IPS-20b (cell line): Measurements from ENCODE around the gene WIPF2.

Source experiments
- H3K27ac ChIP-seq: one replicate; pipeline ENCODE4 v1.5.1; 2013; ENCODE audit warnings: low read length
- H3K27me3 ChIP-seq: 2 replicates; pipeline ENCODE4 v1.6.1; 2013; ENCODE audit warnings: mild to moderate bottlenecking, low read length, inconsistent platforms; ENCODE audit not compliant: insufficient read depth
- H3K36me3 ChIP-seq: 2 replicates; pipeline ENCODE4 v1.6.1; 2013; ENCODE audit warnings: low read depth, mild to moderate bottlenecking, inconsistent platforms, low read length, moderate library complexity; ENCODE audit not compliant: insufficient read depth
- H3K4me1 ChIP-seq: 2 replicates; pipeline ENCODE4 v1.6.1; 2013; ENCODE audit warnings: mild to moderate bottlenecking, control low read depth, inconsistent platforms, low read length, moderate library complexity; ENCODE audit not compliant: insufficient read depth
- H3K4me3 ChIP-seq: 2 replicates; pipeline ENCODE4 v1.5.1; 2013; ENCODE audit warnings: mild to moderate bottlenecking, low read length, inconsistent platforms
- H3K9ac ChIP-seq: 2 replicates; pipeline ENCODE4 v1.6.1; 2013; ENCODE audit warnings: low read depth, mild to moderate bottlenecking, inconsistent platforms, low read length, moderate library complexity
- H3K9me3 ChIP-seq: 2 replicates; pipeline ENCODE4 v1.6.1; 2013; ENCODE audit warnings: mild to moderate bottlenecking, low read depth, low read length, inconsistent platforms; ENCODE audit not compliant: insufficient read depth

WIPF2 gene

DNA sequence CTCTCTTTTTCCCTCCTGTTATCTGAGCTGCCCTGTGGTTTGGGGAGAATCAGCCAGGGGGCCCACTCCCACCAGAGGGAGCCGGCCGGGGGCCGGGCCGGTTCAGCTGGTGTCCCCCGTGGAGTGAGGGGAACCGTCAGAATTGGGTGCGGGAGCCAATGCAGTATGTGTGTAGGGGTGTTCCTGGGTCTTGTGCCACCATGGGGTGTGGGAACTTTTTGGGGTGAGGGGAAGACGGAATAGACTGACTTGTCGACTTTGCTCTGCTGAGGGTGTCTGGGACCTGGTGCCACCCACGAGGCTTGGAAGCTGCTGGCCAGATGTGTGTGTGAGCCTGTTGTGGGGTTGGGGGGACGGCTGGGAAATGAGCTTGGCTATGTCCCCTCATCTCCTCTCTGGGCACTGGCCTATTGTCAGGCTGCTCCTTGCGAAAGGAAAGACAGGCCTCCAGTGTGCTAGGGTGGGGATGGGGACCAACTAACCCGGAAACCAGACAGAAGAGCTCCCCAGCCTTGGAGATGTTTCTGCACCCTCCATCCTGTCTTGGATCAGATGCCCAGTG lies 99.8 kb downstream of the WIPF2 start:
- Histone ChIP-seq H3K9ac (peak overlapping the region; percentile 83; the same call in 1 of the 2 replicates), H3K9me3 (no peaks in the 10 kb centered on the region), H3K4me1 (peaks cover 30% of the 10 kb centered on the region), H3K36me3 (no peaks in the 10 kb centered on the region), H3K27me3 (peaks cover 40% of the 10 kb centered on the region), H3K27ac (no peak overlapping the region), H3K4me3 (peak overlapping the region; percentile 81)

DNA sequence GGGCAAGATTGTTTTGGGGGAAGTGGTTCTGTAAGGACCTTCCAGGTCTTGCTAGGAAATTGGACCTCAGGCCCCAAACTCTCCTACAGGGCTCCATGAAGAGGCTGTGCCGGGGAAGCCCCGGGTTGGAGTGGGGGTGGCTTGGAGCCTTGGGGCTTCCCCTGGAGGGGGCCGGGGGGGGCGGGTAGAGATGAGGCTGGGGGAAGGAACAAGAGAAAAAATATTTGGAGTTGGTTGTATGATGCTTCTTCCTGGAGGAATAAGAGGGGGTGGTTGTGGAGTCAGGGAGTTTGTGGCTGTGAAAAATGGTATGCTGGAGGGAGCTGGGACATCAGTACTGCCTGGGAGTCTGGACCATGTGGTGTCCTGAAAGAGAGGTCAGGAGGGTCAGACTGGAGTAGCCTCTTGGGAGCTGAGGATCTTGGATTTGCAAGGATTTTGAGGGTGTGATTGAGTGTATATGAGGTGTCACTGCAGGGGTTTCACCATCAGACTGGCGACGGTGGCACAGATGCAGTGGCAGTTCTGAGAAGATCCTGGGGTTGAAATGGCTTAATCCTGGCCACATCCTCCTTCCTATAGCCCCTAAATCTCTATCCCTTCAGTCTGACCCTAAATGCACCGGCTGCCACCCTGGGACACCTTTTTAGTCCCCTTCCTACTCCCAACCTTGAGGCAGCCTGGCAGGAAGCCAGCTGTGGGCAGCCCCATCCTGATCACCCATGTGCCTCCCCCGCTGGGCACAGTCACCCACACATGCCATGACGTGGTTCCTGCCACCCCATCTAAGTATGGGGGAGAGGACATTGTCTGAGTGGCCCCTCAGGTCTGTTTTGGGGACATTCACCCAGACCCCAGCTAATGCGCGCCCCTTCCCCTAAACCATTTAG lies 100.8 kb downstream of the WIPF2 start:
- H3K27ac ChIP-seq: no peak overlapping the region
- H3K4me3 ChIP-seq: no peak overlapping the region
- H3K9ac ChIP-seq: no peak overlapping the region
- no peaks in the 10 kb centered on the region for H3K9me3 ChIP-seq
- peaks cover 30% of the 10 kb centered on the region for H3K4me1 ChIP-seq
- peaks cover 40% of the 10 kb centered on the region for H3K27me3 ChIP-seq
- no peaks in the 10 kb centered on the region for H3K36me3 ChIP-seq

DNA sequence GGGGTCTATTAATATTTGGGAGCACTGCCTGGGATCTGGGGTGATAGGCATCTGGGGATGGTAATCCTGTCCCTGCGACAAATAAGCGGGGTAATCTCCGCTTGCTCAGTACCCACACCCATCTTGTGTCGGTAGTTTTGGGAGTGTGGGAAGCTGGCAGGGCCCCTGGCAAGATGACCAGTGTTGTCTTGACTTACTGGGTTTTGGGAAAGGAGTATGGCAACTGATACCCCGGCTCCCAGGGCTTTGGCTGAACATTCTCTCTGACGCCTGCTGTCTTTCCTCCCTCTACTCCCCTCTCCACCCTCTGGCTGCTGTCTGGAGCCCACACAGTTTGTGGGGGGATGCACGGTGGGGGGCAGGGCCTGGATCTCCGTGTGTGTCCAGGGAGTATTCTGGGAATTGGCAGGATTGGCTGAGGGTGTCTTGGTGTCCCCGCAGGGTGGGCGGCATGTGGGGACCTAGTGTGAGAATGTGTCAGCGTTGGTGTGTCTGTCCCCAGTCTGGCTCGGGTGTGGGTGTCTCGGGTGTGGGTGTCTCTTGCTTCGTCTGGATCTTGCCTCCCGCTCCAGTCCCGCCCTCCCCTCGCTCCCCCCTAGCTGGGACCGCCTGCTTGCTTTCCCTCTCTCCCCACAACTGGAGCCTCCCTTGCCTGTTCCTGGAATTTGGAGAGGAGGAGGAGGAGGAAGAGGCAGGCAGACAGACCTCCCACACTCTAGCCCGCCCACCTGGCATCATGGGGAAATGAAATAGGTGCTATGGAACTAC lies 101.8 kb downstream of the WIPF2 start:
- Histone ChIP-seq H3K27ac (no peak overlapping the region), H3K4me3 (no peak overlapping the region), H3K9ac (no peak overlapping the region), H3K27me3 (peaks cover 32% of the 10 kb centered on the region), H3K9me3 (no peaks in the 10 kb centered on the region), H3K4me1 (peaks cover 24% of the 10 kb centered on the region), H3K36me3 (no peaks in the 10 kb centered on the region)

DNA sequence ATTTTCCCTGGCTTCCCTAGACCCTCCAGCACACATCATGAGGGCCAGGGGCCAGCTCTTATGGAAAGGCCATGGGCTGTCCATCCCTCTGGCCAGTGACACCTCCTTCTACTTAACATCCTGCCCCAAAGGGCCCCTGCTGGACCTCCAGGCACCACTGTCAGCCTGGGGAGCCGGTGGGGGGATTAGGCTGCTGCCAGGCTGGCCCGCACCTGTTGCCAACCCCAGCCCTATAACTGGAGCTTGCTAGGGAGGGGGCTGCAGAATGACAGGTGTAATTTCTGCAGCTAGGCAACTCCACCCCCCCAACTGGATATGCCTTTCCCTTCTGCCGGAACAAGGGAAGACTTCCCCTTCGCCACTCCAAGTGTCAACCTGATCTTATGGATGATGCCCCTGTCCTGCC lies 102.4 kb downstream of the WIPF2 start:
- Histone ChIP-seq H3K4me3 (no peak overlapping the region), H3K36me3 (no peaks in the 10 kb centered on the region), H3K9me3 (no peaks in the 10 kb centered on the region), H3K4me1 (peaks cover 19% of the 10 kb centered on the region), H3K27ac (no peak overlapping the region), H3K9ac (no peak overlapping the region), H3K27me3 (peaks cover 26% of the 10 kb centered on the region)

DNA sequence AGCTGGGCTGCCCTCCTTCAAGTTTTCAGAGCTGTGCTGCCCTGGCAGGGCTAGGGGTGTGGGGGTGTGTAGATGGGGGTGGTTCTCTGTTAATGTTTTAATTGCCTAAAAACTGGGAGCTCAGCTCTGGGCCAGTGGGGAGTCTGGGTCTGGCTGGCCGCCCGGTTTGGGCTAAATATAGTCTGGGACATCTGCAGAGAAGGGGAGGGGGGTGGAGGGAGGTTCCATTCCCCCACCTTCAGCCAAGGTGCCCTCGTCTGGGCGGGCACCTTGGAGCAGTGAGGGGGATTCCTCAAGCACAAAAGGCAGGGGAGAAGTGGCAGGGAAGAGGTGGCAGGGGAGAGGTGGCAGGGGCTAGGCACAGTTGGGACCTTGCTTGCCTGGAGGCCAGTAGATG lies 102.9 kb downstream of the WIPF2 start:
- H3K27me3 ChIP-seq: peaks cover 22% of the 10 kb centered on the region
- no peaks in the 10 kb centered on the region for H3K9me3 ChIP-seq
- H3K9ac ChIP-seq: no peak overlapping the region
- peaks cover 18% of the 10 kb centered on the region for H3K4me1 ChIP-seq
- no peak overlapping the region for H3K4me3 ChIP-seq
- H3K36me3 ChIP-seq: no peaks in the 10 kb centered on the region
- H3K27ac ChIP-seq: no peak overlapping the region

DNA sequence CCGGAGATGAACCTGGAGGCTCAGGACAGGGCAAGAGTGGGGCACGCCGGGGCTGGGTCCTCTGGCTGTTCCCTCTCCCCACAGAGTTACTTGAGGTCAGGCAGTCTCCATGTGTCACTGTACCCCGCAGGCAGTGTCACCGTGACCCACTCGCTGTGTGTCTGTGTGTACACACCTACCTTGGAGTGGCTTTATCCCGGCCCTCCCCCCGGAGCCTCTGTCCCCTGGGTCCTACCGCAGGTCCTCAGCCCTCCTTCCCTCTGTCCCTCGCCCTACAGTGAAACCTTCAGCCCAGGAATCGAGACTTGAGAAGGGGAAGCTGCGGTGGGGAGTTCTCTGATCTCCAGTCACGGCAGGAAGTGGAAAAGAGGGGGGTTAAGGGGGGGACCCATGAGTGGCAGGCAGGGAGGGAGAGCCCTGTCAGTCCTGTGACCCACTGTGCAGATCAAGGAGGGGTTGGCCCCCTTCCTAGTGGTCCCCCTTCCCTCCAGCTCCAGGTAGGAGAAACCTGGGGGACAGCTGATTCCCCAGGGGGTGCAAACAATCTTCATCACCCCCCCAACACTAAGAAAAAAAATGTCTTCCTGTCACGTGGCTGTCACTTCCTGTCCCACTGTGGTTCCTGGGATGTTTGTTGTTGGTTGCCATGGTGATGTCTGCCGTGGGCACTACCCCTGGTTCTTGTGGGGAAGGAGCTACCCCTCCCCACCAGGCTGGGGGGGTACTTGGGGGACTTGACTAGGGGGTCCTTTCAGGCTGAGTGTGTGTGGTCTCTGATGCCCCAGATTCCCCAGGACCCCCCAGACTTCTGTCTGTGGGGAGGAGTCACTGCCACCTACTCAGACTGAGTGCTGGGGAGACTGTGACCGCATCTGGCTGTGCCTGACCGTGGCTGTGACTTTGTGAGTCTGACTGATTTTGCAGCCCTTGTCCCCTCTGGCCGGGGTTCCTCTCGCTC lies 103.5 kb downstream of the WIPF2 start:
- Histone ChIP-seq H3K4me1 (peaks cover 13% of the 10 kb centered on the region), H3K27me3 (peaks cover 15% of the 10 kb centered on the region), H3K36me3 (no peaks in the 10 kb centered on the region), H3K9ac (peak overlapping the region; percentile 41; the same call in 1 of the 2 replicates), H3K27ac (no peak overlapping the region), H3K9me3 (no peaks in the 10 kb centered on the region), H3K4me3 (no peak overlapping the region)

DNA sequence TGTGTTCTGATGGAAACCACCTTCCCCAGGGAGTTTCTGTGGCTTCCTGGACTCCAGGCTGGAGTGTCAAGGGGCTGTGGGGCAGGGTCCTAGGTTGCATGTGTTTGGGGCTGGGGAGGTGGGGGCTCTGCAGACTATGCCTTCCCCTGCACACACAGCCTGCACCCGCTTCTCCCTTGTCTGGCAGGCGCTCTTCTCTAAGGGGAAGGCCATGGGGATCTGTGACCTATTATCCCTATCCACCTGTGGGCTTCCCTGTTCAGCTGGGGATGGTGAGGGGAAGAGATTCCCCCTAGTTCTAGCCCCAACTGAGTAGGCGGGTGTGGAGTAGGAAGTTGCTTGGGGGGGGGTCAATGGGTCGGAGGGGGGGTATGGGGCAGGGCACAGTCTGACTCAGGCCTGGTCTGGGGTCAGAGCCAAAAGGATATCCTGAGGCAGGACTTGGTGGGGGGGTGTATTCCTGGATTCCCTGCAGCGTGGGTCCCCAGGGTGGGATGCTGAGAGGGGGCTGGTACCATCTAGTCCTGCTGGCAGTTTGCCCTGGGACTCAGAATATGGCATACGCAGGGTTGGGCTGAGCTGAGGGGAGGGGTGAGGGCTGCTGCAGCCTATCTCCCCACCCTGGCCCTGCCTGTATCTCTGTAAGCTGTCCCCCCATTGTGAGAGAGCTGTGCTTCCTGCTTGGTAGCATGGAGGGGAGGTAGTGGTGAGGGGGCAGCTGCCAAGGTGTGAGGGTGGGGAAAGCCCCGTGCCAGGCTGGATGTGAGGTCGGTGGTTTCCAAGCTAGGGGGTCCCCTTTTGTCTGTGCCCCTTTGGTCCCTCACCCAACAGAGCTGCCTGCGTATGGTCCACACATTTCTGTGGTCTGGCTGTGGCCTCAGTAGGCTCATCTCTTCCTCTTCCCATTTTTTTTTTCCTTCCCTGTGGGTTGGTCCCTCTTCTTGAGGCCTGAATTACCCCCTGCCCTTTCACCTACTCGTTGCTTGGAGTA lies 104.6 kb downstream of the WIPF2 start:
- Histone ChIP-seq H3K9ac (no peak overlapping the region), H3K36me3 (no peaks in the 10 kb centered on the region), H3K27me3 (peaks cover 8% of the 10 kb centered on the region), H3K4me3 (no peak overlapping the region), H3K9me3 (no peaks in the 10 kb centered on the region), H3K4me1 (peaks cover 9% of the 10 kb centered on the region; the same call in 1 of the 2 replicates), H3K27ac (no peak overlapping the region)

DNA sequence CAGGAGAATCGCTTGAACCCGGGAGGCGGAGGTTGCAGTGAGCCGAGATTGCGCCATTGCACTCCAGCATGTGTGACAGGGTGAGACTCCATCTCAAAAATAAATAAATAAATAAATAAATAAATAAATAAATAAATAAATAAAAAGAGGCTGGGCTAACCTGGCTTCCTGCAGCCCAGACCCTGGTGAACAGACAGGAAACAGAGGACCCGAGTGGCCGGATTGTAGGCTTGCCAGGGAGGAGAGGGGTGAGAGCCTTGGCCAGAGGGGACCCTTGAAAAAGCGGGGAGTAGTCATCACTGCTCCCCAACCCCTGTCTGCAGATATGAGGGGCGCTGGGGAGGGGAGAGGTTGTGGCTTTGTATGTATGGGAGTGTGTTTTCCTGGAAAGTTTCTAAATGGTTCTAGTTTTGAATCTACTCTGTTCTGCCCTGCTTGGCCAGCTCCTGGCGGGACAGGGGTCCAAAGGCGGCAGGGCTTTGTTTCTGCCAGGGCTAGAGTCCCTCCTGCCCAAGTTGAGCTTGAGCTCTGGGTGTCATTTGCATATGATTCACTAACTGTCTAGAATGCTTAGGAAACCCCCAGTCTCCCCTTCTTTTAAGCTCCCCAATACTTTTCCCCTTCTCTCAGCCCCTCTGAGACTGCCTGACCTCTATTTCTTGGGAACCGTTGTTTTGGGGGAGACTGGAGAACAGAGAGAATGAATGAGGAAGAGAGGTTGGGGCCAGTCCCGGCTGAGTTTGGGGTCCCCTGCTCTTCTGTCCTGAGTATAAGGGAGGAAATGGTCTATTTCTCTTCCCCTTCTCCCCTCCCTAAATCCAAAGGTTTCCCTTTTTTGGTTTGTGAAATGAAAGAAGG lies 106.3 kb downstream of the WIPF2 start:
- H3K27ac ChIP-seq: no peak overlapping the region
- 0 out of 2 replicates have a peak, but pooled peaks cover 4% of the 10 kb centered on the region for H3K4me1 ChIP-seq
- no peak overlapping the region for H3K9ac ChIP-seq
- no peaks in the 10 kb centered on the region for H3K36me3 ChIP-seq
- no peak overlapping the region for H3K4me3 ChIP-seq
- H3K9me3 ChIP-seq: no peaks in the 10 kb centered on the region
- H3K27me3 ChIP-seq: no peaks in the 10 kb centered on the region

DNA sequence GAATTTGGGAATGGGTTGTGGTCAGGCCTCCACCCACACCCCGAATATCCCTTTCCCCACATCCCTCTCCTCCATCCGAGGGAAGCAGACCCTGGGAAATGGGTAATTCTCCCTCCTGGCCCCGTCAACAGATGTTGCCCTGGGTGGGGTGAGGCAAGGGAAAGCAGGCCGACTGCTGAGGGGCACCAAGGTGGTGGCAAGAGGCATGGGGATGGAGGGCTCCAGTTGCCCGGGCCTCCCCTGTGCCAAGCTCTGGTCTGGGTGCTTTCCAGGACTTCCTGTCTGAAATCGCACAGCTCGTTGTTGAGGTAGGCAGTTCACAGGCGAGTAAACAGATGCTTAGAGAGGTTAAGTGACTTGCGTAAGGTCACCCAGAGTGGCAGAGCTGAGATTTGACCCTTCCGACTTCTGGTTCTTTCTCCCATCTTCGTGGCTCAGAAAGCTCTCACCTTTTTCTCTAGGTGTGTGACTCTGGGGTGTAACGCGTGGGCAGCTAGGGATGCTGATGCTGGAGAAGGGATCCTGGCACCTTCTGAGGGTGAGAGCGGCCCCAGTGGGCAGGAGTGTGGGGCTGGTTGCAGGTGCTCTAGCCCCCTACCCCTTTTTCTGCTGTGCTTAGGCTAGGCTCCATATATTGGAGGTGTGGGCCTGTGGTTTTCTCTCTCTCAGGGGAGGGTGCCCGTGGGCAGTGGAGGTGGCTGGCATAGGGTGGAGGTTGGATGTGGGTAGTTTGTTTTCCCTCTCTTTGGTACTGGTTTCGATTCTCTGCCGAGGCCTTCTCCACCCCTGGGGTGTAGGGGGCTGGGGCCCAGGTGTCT lies 107.1 kb downstream of the WIPF2 start:
- H3K9me3 ChIP-seq: no peaks in the 10 kb centered on the region
- no peak overlapping the region for H3K4me3 ChIP-seq
- no peaks in the 10 kb centered on the region for H3K27me3 ChIP-seq
- H3K4me1 ChIP-seq: 0 out of 2 replicates have a peak, but pooled peaks cover 4% of the 10 kb centered on the region
- no peaks in the 10 kb centered on the region for H3K36me3 ChIP-seq
- no peak overlapping the region for H3K27ac ChIP-seq
- no peak overlapping the region for H3K9ac ChIP-seq
